ENCODE data around the gene CNTN1. TPM values are rescaled to one million over a fixed set of nuclear protein-coding genes. Genes with fewer than 3 reads are reported as not detected.

Gene CNTN1
- total and polyA plus RNA-seq, 12 donors: 0.07 to 0.90 (median 0.21) TPM; not detected in 1

- Histone ChIP-seq H3K4me1 (no peaks in the 10 kb centered on the region), H3K9me3 (peaks cover 0 to 5% (median 0%) of the 10 kb centered on the region in 11 donors), H3K4me3 (no peak overlapping the region), H3K27ac (no peak overlapping the region), H3K36me3 (no peaks in the 10 kb centered on the region), H3K27me3 (no peaks in the 10 kb centered on the region)
- no peak for DNase-seq
- ATAC-seq: no peak
- intact Hi-C loops (cut with DNase I): no loop called here
- no peak for TF ChIP-seq CTCF (IDR thresholded peaks at IDR 0.05)
These were observed 429.1 kb downstream of the CNTN1 start for GRCh38 chr12:41121374-41121773.

Data from heart right ventricle (tissue), 16 donors.